ENCODE data around the gene LPAR2.
"Not testable (repeated sequence)": the region's sequence is repeated elsewhere in the genome, so short reads cannot be mapped to it uniquely, and the experiment has no call there.

Gene LPAR2

GRCh38 chr19:19627621-19628500, at the start of gene LPAR2:
TSS of gene LPAR2 (minus strand) at chr19:19628220. CDS start at chr19:19627275, 945 bp downstream.
- DNase-seq (ENCODE audit: low read depth, low spot score) = no peak
- H3K27me3 ChIP-seq (ENCODE audit: insufficient read depth, insufficient read length) = no peaks in the 10 kb centered on the region
- H3K4me3 ChIP-seq (ENCODE audit: insufficient read length, low read depth) = peak within 1 kb of the TSS; percentile 73
- peaks cover 57% of the 10 kb centered on the region for H3K36me3 ChIP-seq (ENCODE audit: insufficient read depth, insufficient read length, low read length)
- peak within 1 kb of the TSS; percentile 89 for H3K9ac ChIP-seq (ENCODE audit: insufficient read length, low read depth)
- peaks cover 14% of the 10 kb centered on the region for H3K4me1 ChIP-seq (ENCODE audit: insufficient read depth, insufficient read length)
- TF ChIP-seq ZNF274 (IDR thresholded peaks at IDR 0.05; ENCODE audit: low read depth, low read length) = no peak
- no peak for TF ChIP-seq SUZ12 (IDR thresholded peaks at IDR 0.05; ENCODE audit: extremely low read depth, insufficient read depth, insufficient read length)
- TF ChIP-seq YY1 (IDR thresholded peaks at IDR 0.05; ENCODE audit: insufficient read depth, insufficient read length) = no peak
- no peaks in the 10 kb centered on the region for H3K9me3 ChIP-seq (ENCODE audit: insufficient read depth, low read length)

GRCh38 chr19:19677579-19677978, 49.6 kb upstream of the LPAR2 start:
- Histone ChIP-seq H3K4me3 (ENCODE audit: insufficient read length, low read depth) (no peak overlapping the region), H3K9me3 (ENCODE audit: insufficient read depth, low read length) (peaks cover 45% of the 10 kb centered on the region), H3K4me1 (ENCODE audit: insufficient read depth, insufficient read length) (no peaks in the 10 kb centered on the region), H3K9ac (ENCODE audit: insufficient read length, low read depth) (no peak overlapping the region), H3K36me3 (ENCODE audit: insufficient read depth, insufficient read length, low read length) (peaks cover 82% of the 10 kb centered on the region), H3K27me3 (ENCODE audit: insufficient read depth, insufficient read length) (no peaks in the 10 kb centered on the region)
- no peak for DNase-seq (ENCODE audit: low read depth, low spot score)
- TF ChIP-seq YY1 (IDR thresholded peaks at IDR 0.05; ENCODE audit: insufficient read depth, insufficient read length) (no peak), SUZ12 (IDR thresholded peaks at IDR 0.05; ENCODE audit: extremely low read depth, insufficient read depth, insufficient read length) (no peak), ZNF274 (IDR thresholded peaks at IDR 0.05; ENCODE audit: low read depth, low read length) (no peak)

GRCh38 chr19:19674315-19674714, 46.3 kb upstream of the LPAR2 start:
- Histone ChIP-seq H3K27me3 (ENCODE audit: insufficient read depth, insufficient read length) (no peaks in the 10 kb centered on the region), H3K36me3 (ENCODE audit: insufficient read depth, insufficient read length, low read length) (peaks cover 65% of the 10 kb centered on the region), H3K9ac (ENCODE audit: insufficient read length, low read depth) (no peak overlapping the region), H3K9me3 (ENCODE audit: insufficient read depth, low read length) (peaks cover 34% of the 10 kb centered on the region), H3K4me3 (ENCODE audit: insufficient read length, low read depth) (no peak overlapping the region), H3K4me1 (ENCODE audit: insufficient read depth, insufficient read length) (no peaks in the 10 kb centered on the region)
- TF ChIP-seq SUZ12 (IDR thresholded peaks at IDR 0.05; ENCODE audit: extremely low read depth, insufficient read depth, insufficient read length) = no peak
- DNase-seq (ENCODE audit: low read depth, low spot score) = no peak

DNA sequence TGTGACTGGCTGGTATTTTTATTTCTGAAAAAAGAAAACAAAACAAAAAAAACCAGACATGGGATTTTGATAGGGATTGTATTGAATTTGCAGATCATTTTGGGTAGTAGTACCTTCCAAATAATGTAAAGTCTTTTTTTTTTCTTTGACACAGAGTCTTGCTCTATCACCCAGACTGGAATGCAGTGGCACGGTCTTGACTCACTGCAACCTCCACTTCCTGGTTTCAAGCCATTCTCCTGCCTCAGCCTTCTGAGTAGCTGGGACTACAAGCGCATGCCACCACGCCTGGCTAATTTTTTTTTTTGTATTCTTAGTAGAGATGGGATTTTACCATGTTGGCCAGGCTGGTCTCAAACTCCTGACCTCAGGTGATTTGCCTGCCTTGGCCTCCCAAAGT, 44.8 kb upstream of the LPAR2 start:
- H3K4me1 ChIP-seq (ENCODE audit: insufficient read depth, insufficient read length) = peaks cover 2% of the 10 kb centered on the region
- H3K9me3 ChIP-seq (ENCODE audit: insufficient read depth, low read length) = peaks cover 19% of the 10 kb centered on the region; the same call in 1 of the 2 replicates
- no peak overlapping the region for H3K9ac ChIP-seq (ENCODE audit: insufficient read length, low read depth)
- no peak overlapping the region for H3K4me3 ChIP-seq (ENCODE audit: insufficient read length, low read depth)
- H3K36me3 ChIP-seq (ENCODE audit: insufficient read depth, insufficient read length, low read length) = peaks cover 51% of the 10 kb centered on the region
- no peak for TF ChIP-seq SUZ12 (IDR thresholded peaks at IDR 0.05; ENCODE audit: extremely low read depth, insufficient read depth, insufficient read length)
- TF ChIP-seq ZNF274 (IDR thresholded peaks at IDR 0.05; ENCODE audit: low read depth, low read length) = no peak
- TF ChIP-seq YY1 (IDR thresholded peaks at IDR 0.05; ENCODE audit: insufficient read depth, insufficient read length) = no peak
- DNase-seq (ENCODE audit: low read depth, low spot score) = no peak
- no peaks in the 10 kb centered on the region for H3K27me3 ChIP-seq (ENCODE audit: insufficient read depth, insufficient read length)

DNA sequence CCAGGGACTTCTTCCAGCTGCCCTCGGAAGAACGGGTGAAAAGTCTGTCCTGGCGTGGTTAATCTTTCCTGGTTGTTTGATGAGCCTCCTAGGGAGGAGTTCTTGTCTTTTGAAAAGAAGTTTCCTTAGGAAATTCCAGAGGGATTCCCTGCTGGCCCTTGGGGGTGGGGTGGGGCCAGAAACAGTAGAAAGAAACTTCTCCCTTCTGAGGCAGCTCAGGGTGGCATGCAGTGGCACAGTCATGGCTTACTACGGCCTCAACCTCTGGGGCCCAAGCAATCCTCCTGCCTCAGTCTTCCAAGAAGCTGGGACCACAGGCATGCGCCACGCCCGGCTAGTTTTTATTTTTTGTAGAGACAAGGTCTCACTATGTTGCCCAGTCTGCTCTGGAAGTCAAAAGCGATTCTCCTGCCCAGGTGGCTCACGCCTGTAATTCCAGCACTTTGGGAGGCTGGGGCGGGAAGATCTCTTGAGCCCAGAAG, 42.1 kb upstream of the LPAR2 start:
- peak overlapping the region; percentile 57 for H3K9ac ChIP-seq (ENCODE audit: insufficient read length, low read depth)
- H3K4me1 ChIP-seq (ENCODE audit: insufficient read depth, insufficient read length) = peaks cover 2% of the 10 kb centered on the region
- no peaks in the 10 kb centered on the region for H3K9me3 ChIP-seq (ENCODE audit: insufficient read depth, low read length)
- no peaks in the 10 kb centered on the region for H3K27me3 ChIP-seq (ENCODE audit: insufficient read depth, insufficient read length)
- peak overlapping the region; percentile 97 for H3K4me3 ChIP-seq (ENCODE audit: insufficient read length, low read depth)
- peaks cover 25% of the 10 kb centered on the region for H3K36me3 ChIP-seq (ENCODE audit: insufficient read depth, insufficient read length, low read length)
- TF ChIP-seq SUZ12 (IDR thresholded peaks at IDR 0.05; ENCODE audit: extremely low read depth, insufficient read depth, insufficient read length) (no peak), YY1 (IDR thresholded peaks at IDR 0.05; ENCODE audit: insufficient read depth, insufficient read length) (no peak), ZNF274 (IDR thresholded peaks at IDR 0.05; ENCODE audit: low read depth, low read length) (no peak)
- DNase-seq (ENCODE audit: low read depth, low spot score) = peak; percentile 48

DNA sequence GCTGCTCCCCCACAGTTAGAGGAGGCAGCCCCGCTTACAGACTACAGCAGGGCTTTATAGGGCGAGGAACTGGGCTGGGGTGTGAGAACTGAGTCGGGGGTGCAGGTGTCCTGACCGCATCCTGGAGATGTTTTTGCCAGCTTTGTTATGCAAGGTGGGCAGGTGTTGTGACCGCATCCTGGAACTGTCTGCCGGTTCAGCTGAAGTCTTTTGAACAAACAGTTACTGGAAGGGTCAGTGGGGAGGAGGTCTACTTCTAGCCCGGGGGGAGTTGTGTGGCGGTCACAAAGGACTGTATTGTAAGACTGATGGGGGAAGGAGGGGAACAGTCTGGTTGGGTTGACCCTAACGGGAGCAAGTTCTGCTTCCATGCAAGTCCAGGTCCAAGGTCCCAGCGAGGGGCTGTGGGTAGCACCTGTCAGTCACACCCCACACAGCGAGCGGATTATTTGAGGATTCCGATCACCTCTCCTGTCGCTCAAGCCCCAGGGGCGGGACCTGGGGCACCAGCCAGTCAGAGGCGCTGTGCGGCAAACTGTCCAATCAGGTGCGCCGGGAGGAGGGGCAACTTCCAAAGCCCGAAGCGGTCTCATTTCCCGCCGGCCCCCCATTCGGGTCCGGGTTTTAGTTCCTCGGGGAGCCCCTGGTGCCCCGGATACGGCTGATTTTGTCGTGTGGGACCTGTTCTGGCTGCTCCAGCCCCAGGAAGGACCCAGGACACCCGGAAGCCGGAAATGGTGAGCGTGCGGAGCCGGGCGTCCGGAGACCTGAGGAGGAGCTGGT, 40.4 kb upstream of the LPAR2 start, which contains the start of gene ZNF101:
Gene ZNF101, plus strand, starts transcription at position 610 of the 783 bp plus-strand sequence. Its CDS starts 125 bp downstream, at position 735.
- H3K27me3 ChIP-seq (ENCODE audit: insufficient read depth, insufficient read length) = no peaks in the 10 kb centered on the region
- H3K4me1 ChIP-seq (ENCODE audit: insufficient read depth, insufficient read length) = peaks cover 2% of the 10 kb centered on the region
- peak; percentile 96 for DNase-seq (ENCODE audit: low read depth, low spot score)
- H3K36me3 ChIP-seq (ENCODE audit: insufficient read depth, insufficient read length, low read length) = peaks cover 11% of the 10 kb centered on the region
- peak within 1 kb of the TSS; percentile 98 for H3K9ac ChIP-seq (ENCODE audit: insufficient read length, low read depth)
- no peaks in the 10 kb centered on the region for H3K9me3 ChIP-seq (ENCODE audit: insufficient read depth, low read length)
- TF ChIP-seq SUZ12 (IDR thresholded peaks at IDR 0.05; ENCODE audit: extremely low read depth, insufficient read depth, insufficient read length) (no peak), ZNF274 (IDR thresholded peaks at IDR 0.05; ENCODE audit: low read depth, low read length) (no peak), YY1 (IDR thresholded peaks at IDR 0.05; ENCODE audit: insufficient read depth, insufficient read length) (no peak)
- peak within 1 kb of the TSS; percentile 97 for H3K4me3 ChIP-seq (ENCODE audit: insufficient read length, low read depth)

DNA sequence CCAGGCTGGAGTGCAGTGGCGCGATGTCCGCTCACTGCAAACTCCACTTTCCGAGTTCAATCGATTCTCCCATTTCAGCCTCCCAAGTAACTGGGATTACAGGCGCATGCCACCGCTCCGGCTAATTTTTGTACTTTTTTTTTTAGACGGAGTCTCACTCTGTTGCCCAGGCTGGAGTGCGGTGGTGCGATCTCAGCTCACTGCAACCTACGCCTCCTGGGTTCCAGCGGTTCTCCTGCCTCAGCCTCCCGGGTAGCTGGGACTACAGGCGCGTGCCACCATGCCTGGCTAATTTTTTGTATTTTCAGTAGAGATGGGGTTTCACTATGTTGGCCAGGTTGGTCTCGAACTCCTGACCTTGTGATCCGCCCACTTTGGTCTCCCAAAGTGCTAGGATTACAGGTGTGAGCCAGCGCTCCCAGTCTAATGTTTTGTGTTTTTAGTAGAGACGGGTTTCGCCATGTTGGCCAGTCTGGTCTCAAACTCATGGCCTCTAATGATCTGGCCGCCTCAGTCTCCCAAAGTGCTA, 37.5 kb upstream of the LPAR2 start:
- H3K4me3 ChIP-seq (ENCODE audit: insufficient read length, low read depth); H3K4me1 ChIP-seq (ENCODE audit: insufficient read depth, insufficient read length); H3K9me3 ChIP-seq (ENCODE audit: insufficient read depth, low read length); H3K9ac ChIP-seq (ENCODE audit: insufficient read length, low read depth); DNase-seq (ENCODE audit: low read depth, low spot score); H3K27me3 ChIP-seq (ENCODE audit: insufficient read depth, insufficient read length): not testable (repeated sequence)
- peaks cover 15% of the 10 kb centered on the region for H3K36me3 ChIP-seq (ENCODE audit: insufficient read depth, insufficient read length, low read length)
